Measurements from ENCODE around the gene PPP1R10. TPM values are rescaled to one million over a fixed set of nuclear protein-coding genes. Genes with fewer than 3 reads are reported as not detected.

PPP1R10 gene
- total RNA-seq, 1 experiment from 2014 or later, result 121 TPM

GRCh38 chr6:30556066-30556905, 60.8 kb downstream of the PPP1R10 start, which contains the start of gene GNL1:
TSS of gene GNL1 (minus strand) at chr6:30556489. CDS start at chr6:30556203, 286 bp downstream.
- Histone ChIP-seq H3K4me1 (ENCODE audit: insufficient read depth, low read length, poor library complexity, severe bottlenecking) (peaks cover 16% of the 10 kb centered on the region), H3K27me3 (replicated peaks; ENCODE audit: insufficient read depth, low read depth, low read length, poor library complexity) (no peaks in the 10 kb centered on the region), H3K36me3 (ENCODE audit: insufficient read depth, low read length, poor library complexity, severe bottlenecking) (peaks cover 46% of the 10 kb centered on the region), H3K4me3 (ENCODE audit: low read depth, low read length, poor library complexity, severe bottlenecking) (peak within 1 kb of the TSS; percentile 61), H3K27ac (ENCODE audit: low read depth, low read length, poor library complexity, severe bottlenecking) (peak within 1 kb of the TSS; percentile 88), H3K9me3 (ENCODE audit: low read depth, low read length, poor library complexity, severe bottlenecking) (no peaks in the 10 kb centered on the region)
- ChIA-PET POLR2A (ENCODE audit: low non-redundant PET) (no interaction called here), CTCF (interaction anchor here (1.2 kb wide), 1 partner anchor 11 kb away, joined by 10 read pairs; no protein-coding TSS in a partner anchor)
- TF ChIP-seq EZH2 (IDR thresholded peaks at IDR 0.05; ENCODE audit: borderline replicate concordance, low read depth, low read length, poor library complexity, severe bottlenecking), result no peak
- TF ChIP-seq CTCF (conservative IDR thresholded peaks at IDR 0.05; ENCODE audit: low read depth, low read length), result no peak
- intact Hi-C loops (cut with micrococcal nuclease; ENCODE audit: unreplicated experiment), result loop anchor here (10.0 kb wide), 1 partner anchor 329 kb away; the partner anchor contains the start of gene DDR1
- BruUV-seq (replicated peaks), result TSS peak; percentile 28
- DNase-seq (ENCODE audit: low spot score), result peak; percentile 93

- no peaks in the 10 kb centered on the region for H3K9me3 ChIP-seq (ENCODE audit: low read depth, low read length, poor library complexity, severe bottlenecking)
- ChIA-PET POLR2A (ENCODE audit: low non-redundant PET) (no interaction called here), CTCF (interaction anchor here (1.2 kb wide), 2 partner anchors 11 to 74 kb away, joined by 4 to 10 read pairs; no protein-coding TSS in a partner anchor)
- no peak for TF ChIP-seq EZH2 (IDR thresholded peaks at IDR 0.05; ENCODE audit: borderline replicate concordance, low read depth, low read length, poor library complexity, severe bottlenecking)
- no peak for TF ChIP-seq CTCF (conservative IDR thresholded peaks at IDR 0.05; ENCODE audit: low read depth, low read length)
- H3K36me3 ChIP-seq (ENCODE audit: insufficient read depth, low read length, poor library complexity, severe bottlenecking), result peaks cover 51% of the 10 kb centered on the region
- peak overlapping the region; percentile 61 for H3K4me3 ChIP-seq (ENCODE audit: low read depth, low read length, poor library complexity, severe bottlenecking)
- no peaks in the 10 kb centered on the region for H3K27me3 ChIP-seq (replicated peaks; ENCODE audit: insufficient read depth, low read depth, low read length, poor library complexity)
- DNase-seq (ENCODE audit: low spot score), result peak; percentile 73
- H3K4me1 ChIP-seq (ENCODE audit: insufficient read depth, low read length, poor library complexity, severe bottlenecking), result peaks cover 16% of the 10 kb centered on the region
- intact Hi-C loops (cut with micrococcal nuclease; ENCODE audit: unreplicated experiment), result loop anchor here (10.0 kb wide), 1 partner anchor 329 kb away; the partner anchor contains the start of gene DDR1
- H3K27ac ChIP-seq (ENCODE audit: low read depth, low read length, poor library complexity, severe bottlenecking), result peak overlapping the region; percentile 88
- no TSS peak for BruUV-seq (replicated peaks)
Observed at GRCh38 chr6:30555816-30556065, 61.3 kb downstream of the PPP1R10 start.

- no peak for DNase-seq (ENCODE audit: low spot score)
- H3K4me3 ChIP-seq (ENCODE audit: low read depth, low read length, poor library complexity, severe bottlenecking), result peak overlapping the region; percentile 61
- POLR2A ChIA-PET (ENCODE audit: low non-redundant PET), result no interaction called here
- H3K9me3 ChIP-seq (ENCODE audit: low read depth, low read length, poor library complexity, severe bottlenecking), result no peaks in the 10 kb centered on the region
- CTCF ChIA-PET, result interaction anchor here (0.6 to 1.2 kb wide), 3 partner anchors 10 to 73 kb away, joined by 3 to 10 read pairs (median 4); no protein-coding TSS in a partner anchor
- H3K27me3 ChIP-seq (replicated peaks; ENCODE audit: insufficient read depth, low read depth, low read length, poor library complexity), result no peaks in the 10 kb centered on the region
- peak overlapping the region; percentile 88 for H3K27ac ChIP-seq (ENCODE audit: low read depth, low read length, poor library complexity, severe bottlenecking)
- peaks cover 16% of the 10 kb centered on the region for H3K4me1 ChIP-seq (ENCODE audit: insufficient read depth, low read length, poor library complexity, severe bottlenecking)
- intact Hi-C loops (cut with micrococcal nuclease; ENCODE audit: unreplicated experiment), result loop anchor here (10.0 kb wide), 1 partner anchor 330 kb away; the partner anchor contains the start of gene DDR1
- BruUV-seq (replicated peaks), result no TSS peak
- no peak for TF ChIP-seq EZH2 (IDR thresholded peaks at IDR 0.05; ENCODE audit: borderline replicate concordance, low read depth, low read length, poor library complexity, severe bottlenecking)
- no peak for TF ChIP-seq CTCF (conservative IDR thresholded peaks at IDR 0.05; ENCODE audit: low read depth, low read length)
- H3K36me3 ChIP-seq (ENCODE audit: insufficient read depth, low read length, poor library complexity, severe bottlenecking), result peaks cover 53% of the 10 kb centered on the region
Observed at GRCh38 chr6:30554962-30555815, 61.9 kb downstream of the PPP1R10 start.

Measured in A673 (cell line).